Dermis blood vessel endothelial cell (primary cell): ENCODE measurements around the gene VPS26C. TPM values are rescaled to one million over a fixed set of nuclear protein-coding genes. Genes with fewer than 3 reads are reported as not detected.
"Not testable (repeated sequence)": the region's sequence is repeated elsewhere in the genome, so short reads cannot be mapped to it uniquely, and the experiment has no call there.

Source experiments
- DNase-seq: peaks from one replicate; pipeline ENCODE4 v3.0.0; 2010
- total RNA-seq: library from RNA; depleted of rRNA; stranded (reverse); fragments of >200 nt; gene quantifications from 2 replicates; pipeline ENCODE4 v1.2.3, GENCODE V29; 2014

Gene VPS26C
- 106 and 115 TPM in 2 replicates for total RNA-seq

GRCh38 chr21:37267269-37268185 is at the start of gene VPS26C:
Gene VPS26C, minus strand, starts transcription at chr21:37267334. Its CDS starts 40 bp downstream, at chr21:37267294.
- DNase-seq: peak; percentile 99

- DNase-seq: not testable (repeated sequence)
These were observed 48.9 kb upstream of the VPS26C start for GRCh38 chr21:37316072-37316471.

DNA sequence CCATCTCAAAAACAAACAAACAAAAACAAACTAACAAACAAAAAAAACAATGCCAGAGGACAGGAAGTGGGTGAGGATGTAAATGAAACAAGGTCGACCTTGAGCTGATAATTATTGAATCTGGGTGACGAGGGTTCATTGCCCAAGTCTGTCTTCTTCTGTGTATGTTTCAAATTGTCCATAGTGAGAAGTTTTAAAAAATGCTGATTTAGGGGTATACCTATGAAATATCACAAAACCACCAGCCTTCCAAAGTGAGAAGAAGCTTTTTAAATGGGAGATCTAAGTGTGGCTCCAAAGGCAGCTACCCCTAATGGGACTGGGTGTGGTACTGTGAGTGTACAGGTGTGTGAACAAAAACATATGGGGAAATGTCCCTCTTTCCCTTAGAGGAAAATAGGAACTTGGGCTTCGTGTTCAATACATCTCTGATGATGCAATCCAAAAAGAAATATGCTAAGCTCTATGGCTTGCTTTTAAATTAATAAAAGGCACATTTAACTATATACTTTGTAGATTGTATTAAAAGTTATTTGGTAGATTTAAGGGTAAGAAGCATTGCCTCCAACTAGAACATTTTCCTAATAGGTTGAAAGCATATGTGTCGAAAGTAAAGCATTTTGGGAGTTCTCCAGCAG is 33.1 kb upstream of the VPS26C start:
- DNase-seq: no peak

GRCh38 chr21:37297364-37297763 is 30.2 kb upstream of the VPS26C start:
- DNase-seq: no peak

DNA sequence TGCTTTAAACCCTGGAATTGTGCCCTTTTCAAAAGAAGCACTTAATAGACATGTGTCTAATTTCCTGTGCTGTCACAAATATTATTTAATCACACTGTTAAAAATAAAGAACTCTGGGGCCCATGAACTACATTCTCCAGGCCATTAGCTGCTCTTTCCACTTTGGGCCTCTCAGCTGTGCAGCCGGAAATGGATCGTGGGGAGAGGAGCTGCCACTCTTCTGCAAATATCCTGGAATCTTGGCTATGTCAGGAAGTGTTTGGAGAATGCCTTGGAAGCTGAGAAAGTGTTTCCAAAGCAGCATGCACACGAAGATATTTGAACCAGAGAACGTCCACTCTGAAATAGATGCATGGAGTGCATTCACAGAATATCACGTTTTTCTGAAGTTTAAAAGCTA is 27.5 kb upstream of the VPS26C start:
- DNase-seq: peak; percentile 66

DNA sequence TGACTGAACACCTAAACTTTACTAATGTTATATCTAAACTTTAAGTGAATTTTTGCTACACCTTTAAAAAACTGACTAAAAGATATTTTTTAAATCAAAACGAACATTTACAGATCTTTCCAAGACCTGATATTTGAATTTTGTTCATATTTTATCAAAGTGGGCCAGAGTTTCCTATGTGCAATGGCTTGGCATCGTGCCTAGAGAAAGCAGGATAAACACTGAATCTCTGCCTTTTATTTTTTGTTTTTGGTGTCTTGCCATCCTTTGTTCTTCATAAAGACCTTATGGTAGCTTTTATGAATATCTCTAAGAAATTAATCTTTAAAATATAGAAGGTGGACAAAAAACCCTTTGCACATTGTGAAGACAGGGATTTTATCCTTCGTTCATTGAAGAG is 25.8 kb upstream of the VPS26C start:
- peak; percentile 85 for DNase-seq

GRCh38 chr21:37292041-37292440 is 24.9 kb upstream of the VPS26C start:
- DNase-seq: peak; percentile 68

- not testable (repeated sequence) for DNase-seq
These were observed 16.1 kb upstream of the VPS26C start for GRCh38 chr21:37283191-37283710.

DNA sequence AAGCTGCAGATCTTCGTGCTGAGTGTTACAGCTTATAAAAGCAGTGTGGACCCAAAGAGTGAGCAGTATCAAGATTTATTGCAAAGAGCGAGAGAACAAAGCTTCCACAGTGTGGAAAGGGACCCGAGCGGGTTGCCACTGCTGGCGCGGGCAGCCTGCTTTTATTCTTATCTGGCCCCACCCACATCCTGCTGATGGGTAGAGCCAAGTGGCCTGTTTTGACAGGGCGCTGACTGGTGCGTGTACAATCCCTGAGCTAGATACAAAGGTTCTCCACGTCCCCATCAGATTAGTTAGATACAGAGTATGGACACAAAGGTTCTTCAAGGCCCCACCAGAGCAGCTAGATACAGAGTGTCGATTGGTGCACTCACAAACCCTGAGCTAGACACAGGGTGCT is 15.5 kb upstream of the VPS26C start:
- not testable (repeated sequence) for DNase-seq

DNA sequence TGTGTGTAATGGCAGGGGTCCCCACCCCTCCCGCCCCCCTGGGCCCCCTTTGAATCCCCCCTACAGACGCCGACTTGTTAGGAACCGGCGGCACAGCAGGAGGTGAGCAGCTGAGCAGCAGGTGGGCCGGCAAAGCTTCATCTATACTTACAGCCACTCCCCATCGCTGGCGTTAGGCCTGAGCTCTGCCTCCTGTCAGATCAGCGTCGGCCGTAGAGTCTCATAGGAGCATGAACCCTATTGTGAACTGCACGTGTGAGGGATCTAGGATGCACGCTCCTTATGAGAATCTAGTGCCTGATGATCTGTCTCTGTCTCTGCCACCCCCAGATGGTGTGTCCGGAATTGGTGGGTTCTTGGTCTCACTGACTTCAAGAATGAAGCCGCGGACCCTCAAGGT is 14.9 kb upstream of the VPS26C start:
- no peak for DNase-seq

- DNase-seq: no peak
These were observed 14.4 kb upstream of the VPS26C start for GRCh38 chr21:37281579-37281978.

DNA sequence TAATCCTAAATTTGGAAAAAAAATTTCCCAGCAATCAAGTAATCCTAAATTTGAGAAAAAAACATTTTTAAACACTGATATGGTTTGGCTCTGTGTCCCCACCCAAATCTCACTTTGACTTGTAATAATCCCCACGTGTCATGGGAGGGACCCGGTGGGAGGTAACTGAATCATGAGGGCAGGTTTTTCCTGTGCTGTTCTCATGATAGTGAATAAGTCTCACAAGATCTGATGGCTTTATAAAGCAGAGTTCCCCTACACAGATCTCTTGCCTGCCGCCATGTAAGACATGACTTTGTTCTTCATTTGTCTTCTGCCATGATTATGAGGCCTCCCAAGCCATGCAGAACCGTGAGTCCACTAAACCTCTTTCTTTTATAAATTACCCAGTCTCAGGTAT is 12.1 kb upstream of the VPS26C start:
- DNase-seq: not testable (repeated sequence)

DNA sequence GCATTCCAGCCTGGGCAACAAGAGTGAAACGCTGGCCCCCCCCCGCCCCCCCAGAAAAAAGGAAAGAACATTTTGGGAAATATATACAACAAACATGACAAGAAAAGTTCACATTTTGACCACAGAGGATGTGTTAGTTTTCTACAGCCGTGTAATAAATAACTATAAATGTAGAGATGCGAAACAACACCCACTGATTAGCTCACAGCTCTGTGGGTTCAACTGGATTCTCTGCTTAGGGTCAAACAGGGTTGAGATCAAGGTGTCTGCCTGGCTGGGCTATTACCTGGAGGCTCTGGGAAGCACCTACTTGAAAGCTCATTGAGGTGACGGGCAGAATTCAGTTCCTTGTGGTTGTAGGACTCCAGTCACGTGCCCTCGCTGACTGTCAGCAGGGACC is 11.1 kb upstream of the VPS26C start:
- DNase-seq: no peak

GRCh38 chr21:37276377-37276776 is 9.2 kb upstream of the VPS26C start:
- no peak for DNase-seq

DNA sequence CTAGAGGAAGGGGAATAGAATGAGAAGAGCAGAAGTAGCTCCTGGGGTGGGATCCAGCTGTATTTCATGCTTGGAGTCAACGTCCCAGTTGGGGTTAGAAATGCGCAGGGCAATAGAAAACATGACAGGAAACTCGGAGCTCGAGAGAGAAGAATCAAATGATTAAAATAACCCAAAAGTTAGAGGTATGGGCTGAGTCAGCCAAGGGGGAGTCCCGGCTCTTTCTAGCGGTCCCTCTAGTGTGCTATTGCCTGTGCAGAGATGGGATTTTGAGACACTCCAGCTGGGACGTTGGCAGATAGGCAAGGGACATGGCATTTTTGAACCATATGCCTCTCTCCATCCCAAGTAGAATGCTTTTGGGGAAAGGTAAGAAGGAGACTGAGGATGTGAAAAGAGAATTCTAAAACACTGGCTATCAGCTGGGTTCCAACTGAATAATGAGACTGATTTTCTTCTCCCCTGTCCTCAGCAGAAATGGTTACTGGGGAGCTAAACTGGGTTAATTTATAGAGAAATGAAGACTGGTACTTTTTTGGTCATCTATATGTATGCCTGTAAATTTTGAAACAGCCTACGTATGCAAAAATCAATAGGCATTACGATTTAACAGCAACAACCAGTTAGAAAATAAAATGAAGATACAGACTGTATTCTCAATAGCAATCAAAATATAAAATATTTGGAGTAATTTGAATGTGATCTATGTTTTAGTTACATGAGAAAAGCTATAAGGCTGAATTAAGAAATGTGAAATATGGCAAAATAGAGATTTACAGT is 7.0 kb upstream of the VPS26C start:
- no peak for DNase-seq

GRCh38 chr21:37273440-37273839 is 6.3 kb upstream of the VPS26C start:
- DNase-seq: no peak

DNA sequence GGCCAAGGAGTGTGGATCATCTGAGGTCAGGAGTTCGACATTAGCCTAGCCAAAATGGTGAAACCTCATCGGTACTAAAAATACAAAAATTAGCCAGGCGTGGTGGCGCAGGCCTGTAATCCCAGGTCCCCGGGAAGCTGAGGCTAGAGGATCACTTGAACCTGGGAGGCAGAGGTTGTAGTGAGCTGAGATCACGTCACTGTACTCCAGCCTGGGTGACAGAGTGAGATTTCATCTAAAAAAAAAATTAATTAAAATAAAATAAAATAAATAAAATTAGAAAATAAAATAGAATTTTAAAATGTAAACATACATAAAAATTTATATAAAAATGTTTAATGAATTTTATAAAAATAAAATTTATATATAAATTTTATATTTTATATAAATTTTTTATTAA is 5.8 kb upstream of the VPS26C start:
- no peak for DNase-seq

DNA sequence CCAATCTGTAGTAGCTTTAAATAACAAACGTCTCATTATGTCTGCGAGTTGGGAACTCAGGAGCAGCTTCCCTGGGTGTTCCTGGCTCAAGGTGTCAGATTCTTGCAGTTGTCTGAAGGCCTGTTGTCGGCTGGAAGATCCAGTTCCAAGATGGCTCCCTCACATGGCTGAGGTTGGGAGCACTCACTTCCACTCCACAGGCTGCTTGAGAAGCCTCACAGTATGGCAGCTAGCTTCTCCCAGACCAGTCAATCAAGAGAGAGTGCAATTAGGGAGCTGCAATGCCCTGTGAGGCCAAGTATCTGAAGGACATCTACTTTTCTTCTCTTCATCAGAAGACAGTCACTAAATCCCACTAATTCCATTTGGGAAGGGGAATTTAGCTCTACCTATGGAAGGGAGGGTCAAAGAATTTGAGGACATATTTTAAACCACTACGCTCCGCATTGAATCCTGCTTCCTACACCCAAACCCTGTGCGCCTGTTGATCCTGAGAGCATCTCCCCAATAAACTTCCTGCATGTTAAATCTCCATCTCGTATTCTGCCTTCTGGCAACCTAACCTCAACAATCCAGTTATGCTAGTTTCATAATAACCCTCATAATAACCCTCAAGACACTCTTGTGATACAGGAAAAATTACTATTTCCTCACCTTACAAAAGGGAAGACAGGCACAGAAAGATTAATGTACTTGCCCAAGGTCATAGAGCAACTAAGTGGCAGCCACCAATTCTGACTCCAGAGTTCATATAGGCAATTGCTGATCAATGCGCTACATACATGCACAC is 3.6 kb upstream of the VPS26C start:
- DNase-seq: no peak

- no peak for DNase-seq
These were observed 2.3 kb upstream of the VPS26C start for GRCh38 chr21:37269481-37269880.

GRCh38 chr21:37268186-37268503 is 1.0 kb upstream of the VPS26C start:
- no peak for DNase-seq

- DNase-seq: peak; percentile 59
These were observed 466 bp downstream of the VPS26C start for GRCh38 chr21:37266515-37267221.

GRCh38 chr21:37264808-37265207 is 2.3 kb downstream of the VPS26C start:
- DNase-seq: peak; percentile 32
